ENCODE measurements around the gene SIDT2.
"Not testable (repeated sequence)": the region's sequence is repeated elsewhere in the genome, so short reads cannot be mapped to it uniquely, and the experiment has no call there.

GRCh38 chr11:117134979-117135378 lies 43.6 kb upstream of the SIDT2 start:
- not testable (repeated sequence) for TF ChIP-seq CTCF (conservative IDR thresholded peaks at IDR 0.05); ZFX (IDR thresholded peaks at IDR 0.05)
